Colonic mucosa (tissue), 4 donors: ENCODE data around the gene GALNT1. TPM values are rescaled to one million over a fixed set of nuclear protein-coding genes. Genes with fewer than 3 reads are reported as not detected.

Experiments used
- DNase-seq: peaks from one replicate; pipeline ENCODE4 v3.0.0-alpha.2; 2020
- H3K27ac ChIP-seq: fragments of 200-600 bp; one replicate; pipeline ENCODE4 v1.8.0; 2021
- H3K27me3 ChIP-seq: fragments of 200-600 bp; one replicate; pipeline ENCODE4 v1.8.0; 2021
- H3K36me3 ChIP-seq: fragments of 200-600 bp; one replicate; pipeline ENCODE4 v1.8.0; 2021
- H3K4me1 ChIP-seq: fragments of 200-600 bp; one replicate; pipeline ENCODE4 v1.8.0; 2021; ENCODE audit warnings: mild to moderate bottlenecking
- H3K4me3 ChIP-seq: fragments of 200-600 bp; one replicate; pipeline ENCODE4 v1.8.0; 2021
- H3K9ac ChIP-seq, 2 donors: one replicate each; pipeline ENCODE4 v1.7.0; 2013; ENCODE audit warnings: control low read depth in 2 of 2, low read depth in 2 of 2, low read length in 2 of 2
- H3K9me3 ChIP-seq: fragments of 200-600 bp; one replicate; pipeline ENCODE4 v1.8.0; 2021
- intact Hi-C: fragments of 100-400 bp; cut with DNase I; formaldehyde crosslinking; loops from one replicate; pipeline ENCODE4 v1.14.1; 2022
- total RNA-seq, 2 donors: library from RNA; stranded (reverse); fragmentation: NEBNext Ultra II Directional in 1 of 2; extraction: Animal tissue kit (Norgen Biotek cat#: 25700) in 1 of 2; gene quantifications; one replicate each; pipeline ENCODE4 v1.2.1, GENCODE V29; 2021
- TF ChIP-seq, protein P1 (sequence below): fragments of 200-600 bp; IDR thresholded peaks from one replicate; pipeline ENCODE4 v1.8.0; 2022; ENCODE audit warnings: antibody characterized with exemption, mild to moderate bottlenecking
- donor health status: healthy.
- donor health status: DM: no; HTN: no; CAD: no.
- donor health status: DM: no; HTN: no; CAD: no.

GALNT1 gene
- total RNA-seq, 2 donors from 2014 or later, result 108 to 140 TPM

DNA sequence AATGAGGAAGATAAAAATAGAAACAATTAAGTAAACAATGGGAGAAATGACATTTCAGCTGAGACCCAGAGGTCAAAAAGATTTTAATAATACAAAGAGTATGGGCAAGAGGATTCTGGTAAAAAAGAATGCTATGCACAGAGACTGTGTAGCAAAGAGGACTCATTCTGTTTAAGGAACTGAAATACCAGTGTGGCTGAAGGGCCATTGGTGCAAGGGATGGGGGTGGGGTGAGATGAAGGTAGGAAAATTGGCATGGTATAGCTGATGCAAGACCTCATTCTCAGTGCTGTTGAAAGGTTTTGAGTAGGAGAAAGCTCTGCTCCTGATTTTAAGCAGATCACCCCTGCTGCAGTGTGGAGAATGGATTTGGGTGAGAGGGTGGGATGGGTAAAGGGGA lies 10.8 kb downstream of the GALNT1 start:
- no peak overlapping the region for H3K4me3 ChIP-seq
- no peaks in the 10 kb centered on the region for H3K27me3 ChIP-seq
- no peaks in the 10 kb centered on the region for H3K4me1 ChIP-seq
- TF ChIP-seq, protein P1, sequence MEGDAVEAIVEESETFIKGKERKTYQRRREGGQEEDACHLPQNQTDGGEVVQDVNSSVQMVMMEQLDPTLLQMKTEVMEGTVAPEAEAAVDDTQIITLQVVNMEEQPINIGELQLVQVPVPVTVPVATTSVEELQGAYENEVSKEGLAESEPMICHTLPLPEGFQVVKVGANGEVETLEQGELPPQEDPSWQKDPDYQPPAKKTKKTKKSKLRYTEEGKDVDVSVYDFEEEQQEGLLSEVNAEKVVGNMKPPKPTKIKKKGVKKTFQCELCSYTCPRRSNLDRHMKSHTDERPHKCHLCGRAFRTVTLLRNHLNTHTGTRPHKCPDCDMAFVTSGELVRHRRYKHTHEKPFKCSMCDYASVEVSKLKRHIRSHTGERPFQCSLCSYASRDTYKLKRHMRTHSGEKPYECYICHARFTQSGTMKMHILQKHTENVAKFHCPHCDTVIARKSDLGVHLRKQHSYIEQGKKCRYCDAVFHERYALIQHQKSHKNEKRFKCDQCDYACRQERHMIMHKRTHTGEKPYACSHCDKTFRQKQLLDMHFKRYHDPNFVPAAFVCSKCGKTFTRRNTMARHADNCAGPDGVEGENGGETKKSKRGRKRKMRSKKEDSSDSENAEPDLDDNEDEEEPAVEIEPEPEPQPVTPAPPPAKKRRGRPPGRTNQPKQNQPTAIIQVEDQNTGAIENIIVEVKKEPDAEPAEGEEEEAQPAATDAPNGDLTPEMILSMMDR, result no peak
- no peaks in the 10 kb centered on the region for H3K9me3 ChIP-seq
- H3K36me3 ChIP-seq, result no peaks in the 10 kb centered on the region
- H3K9ac ChIP-seq, result no peak overlapping the region
- DNase-seq, result no peak
- intact Hi-C loops, result no loop called here
- H3K27ac ChIP-seq, result no peak overlapping the region

DNA sequence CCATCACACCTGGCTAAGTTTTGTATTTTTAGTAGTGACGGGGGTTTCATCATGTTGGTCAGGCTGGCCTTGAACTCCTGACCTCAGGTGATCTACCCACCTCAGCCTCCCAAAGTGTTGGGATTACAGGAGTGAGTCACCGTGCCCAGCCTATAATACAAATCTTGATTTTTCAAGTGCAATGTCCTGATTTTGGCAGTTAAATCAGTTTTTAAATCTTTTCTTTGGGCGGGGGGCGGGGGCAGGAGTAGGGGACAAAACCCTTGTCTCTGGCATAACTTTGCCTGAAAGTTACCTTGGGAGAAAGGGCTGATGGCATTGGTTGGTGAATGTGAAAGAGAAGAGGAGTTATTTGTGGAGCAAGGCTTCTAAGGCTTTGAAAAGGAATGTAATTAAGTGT lies 12.3 kb downstream of the GALNT1 start:
- Histone ChIP-seq H3K27ac (no peak overlapping the region), H3K9ac (no peak overlapping the region), H3K4me1 (no peaks in the 10 kb centered on the region), H3K4me3 (no peak overlapping the region), H3K27me3 (no peaks in the 10 kb centered on the region), H3K36me3 (no peaks in the 10 kb centered on the region), H3K9me3 (no peaks in the 10 kb centered on the region)
- no peak for DNase-seq
- intact Hi-C loops, result no loop called here
- TF ChIP-seq, protein P1, result no peak

DNA sequence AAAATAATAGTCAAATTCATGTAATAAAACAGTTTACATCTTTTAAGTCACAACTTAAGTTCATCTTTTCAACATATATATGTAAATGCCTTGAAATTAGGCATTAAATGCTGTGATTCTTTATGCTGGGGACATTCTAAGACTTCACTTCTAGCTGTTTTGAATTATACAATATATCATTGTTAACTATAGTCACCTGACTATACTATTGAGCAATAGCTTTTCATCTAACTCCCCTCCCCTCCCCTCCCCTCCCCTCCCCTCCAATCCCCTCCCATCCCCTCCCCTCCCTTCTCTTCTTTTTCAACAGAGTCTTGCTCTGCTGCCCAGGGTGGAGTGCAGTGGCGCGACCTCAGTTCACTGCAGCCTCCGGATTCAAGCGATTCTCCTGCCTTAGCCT lies 16.2 kb downstream of the GALNT1 start:
- no peaks in the 10 kb centered on the region for H3K9me3 ChIP-seq
- intact Hi-C loops, result no loop called here
- DNase-seq, result no peak
- no peak overlapping the region for H3K9ac ChIP-seq
- H3K36me3 ChIP-seq, result no peaks in the 10 kb centered on the region
- TF ChIP-seq, protein P1, result no peak
- no peaks in the 10 kb centered on the region for H3K4me1 ChIP-seq
- no peaks in the 10 kb centered on the region for H3K27me3 ChIP-seq
- H3K4me3 ChIP-seq, result no peak overlapping the region
- H3K27ac ChIP-seq, result no peak overlapping the region

DNA sequence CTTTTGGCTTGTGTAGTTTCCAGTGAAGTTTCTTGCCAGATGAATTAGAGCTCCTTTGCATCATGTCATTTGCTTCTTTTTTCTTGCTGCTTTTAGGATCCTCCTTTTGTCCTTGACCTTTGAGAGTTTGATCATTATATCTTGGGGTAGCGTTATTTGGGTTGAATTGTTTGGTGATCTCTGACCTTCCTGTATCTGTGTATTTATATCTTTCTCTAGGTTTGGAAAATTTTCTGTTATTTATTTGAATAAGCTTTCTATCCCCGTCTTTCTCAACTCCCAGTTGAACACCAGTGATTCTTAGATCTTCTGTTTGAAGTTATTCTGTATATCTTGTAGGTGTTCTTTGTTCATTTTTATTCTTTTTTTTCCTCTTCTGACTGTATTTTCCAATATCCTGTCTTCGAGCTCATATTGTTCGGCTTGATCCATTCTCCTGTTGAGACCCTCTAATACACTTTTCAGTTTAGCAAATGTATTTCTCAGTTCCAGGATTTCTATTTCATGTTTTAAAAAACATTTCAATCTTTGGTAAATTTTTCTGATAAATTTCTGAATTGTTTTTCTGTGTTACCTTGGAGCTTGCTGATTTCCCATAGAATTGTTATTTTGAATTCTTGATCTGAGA lies 20.8 kb downstream of the GALNT1 start:
- TF ChIP-seq, protein P1, result no peak
- DNase-seq, result no peak
- no peak overlapping the region for H3K27ac ChIP-seq
- intact Hi-C loops, result no loop called here
- H3K36me3 ChIP-seq, result no peaks in the 10 kb centered on the region
- no peaks in the 10 kb centered on the region for H3K4me1 ChIP-seq
- H3K4me3 ChIP-seq, result no peak overlapping the region
- H3K27me3 ChIP-seq, result no peaks in the 10 kb centered on the region
- H3K9me3 ChIP-seq, result no peaks in the 10 kb centered on the region
- no peak overlapping the region for H3K9ac ChIP-seq

DNA sequence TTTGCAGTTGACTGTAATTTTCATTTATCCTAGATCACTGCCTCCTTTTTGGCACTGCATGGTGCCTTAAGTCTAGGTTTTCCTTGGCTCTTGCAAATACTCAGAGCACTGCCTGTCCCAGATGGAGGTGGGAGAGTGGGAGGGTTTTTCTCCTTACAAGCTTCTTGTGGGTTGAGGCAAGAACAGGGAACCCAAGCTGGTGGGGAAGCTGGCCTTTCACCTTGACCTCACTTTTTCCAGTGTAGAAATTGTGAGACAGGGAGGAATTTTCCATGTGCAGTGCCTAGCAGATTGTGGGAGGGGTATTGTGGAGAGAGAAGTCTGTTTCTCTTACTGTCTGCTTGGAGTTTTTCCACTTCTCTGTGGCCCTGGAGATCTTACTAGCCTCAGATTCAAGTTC lies 21.5 kb downstream of the GALNT1 start:
- intact Hi-C loops, result no loop called here
- no peak for DNase-seq

More for the DNA sequence above, 21.5 kb downstream of the GALNT1 start:
- TF ChIP-seq, protein P1, result no peak
- H3K4me1 ChIP-seq, result no peaks in the 10 kb centered on the region
- no peaks in the 10 kb centered on the region for H3K27me3 ChIP-seq
- H3K36me3 ChIP-seq, result no peaks in the 10 kb centered on the region
- H3K27ac ChIP-seq, result no peak overlapping the region
- H3K9ac ChIP-seq, result no peak overlapping the region
- no peak overlapping the region for H3K4me3 ChIP-seq
- no peaks in the 10 kb centered on the region for H3K9me3 ChIP-seq
